Astrocyte of the spinal cord (primary cell): ENCODE results near the gene FAM43B.
A peak's percentile ranks its signal among the peaks of the same experiment; 100 is the strongest.

ENCODE experiments used
- DNase-seq: peaks from one replicate; pipeline ENCODE4 v3.0.0; 2011; ENCODE audit warnings: low read depth, low spot score
- H3K4me3 ChIP-seq: 2 replicates; pipeline ENCODE4 v1.5.1; 2011; ENCODE audit warnings: low read depth, mild to moderate bottlenecking, low read length, moderate library complexity
- in situ Hi-C: cut with HindIII; loops from 2 replicates; pipeline ENCODE4 v1.10.0; 2017; ENCODE audit warnings: low sequenced_read_pairs
- TF ChIP-seq, protein P1 (sequence below): IDR thresholded peaks from 2 replicates; pipeline ENCODE4 v1.5.1; 2012; ENCODE audit warnings: low read depth, mild to moderate bottlenecking, low read length, inconsistent platforms

Gene FAM43B

DNA sequence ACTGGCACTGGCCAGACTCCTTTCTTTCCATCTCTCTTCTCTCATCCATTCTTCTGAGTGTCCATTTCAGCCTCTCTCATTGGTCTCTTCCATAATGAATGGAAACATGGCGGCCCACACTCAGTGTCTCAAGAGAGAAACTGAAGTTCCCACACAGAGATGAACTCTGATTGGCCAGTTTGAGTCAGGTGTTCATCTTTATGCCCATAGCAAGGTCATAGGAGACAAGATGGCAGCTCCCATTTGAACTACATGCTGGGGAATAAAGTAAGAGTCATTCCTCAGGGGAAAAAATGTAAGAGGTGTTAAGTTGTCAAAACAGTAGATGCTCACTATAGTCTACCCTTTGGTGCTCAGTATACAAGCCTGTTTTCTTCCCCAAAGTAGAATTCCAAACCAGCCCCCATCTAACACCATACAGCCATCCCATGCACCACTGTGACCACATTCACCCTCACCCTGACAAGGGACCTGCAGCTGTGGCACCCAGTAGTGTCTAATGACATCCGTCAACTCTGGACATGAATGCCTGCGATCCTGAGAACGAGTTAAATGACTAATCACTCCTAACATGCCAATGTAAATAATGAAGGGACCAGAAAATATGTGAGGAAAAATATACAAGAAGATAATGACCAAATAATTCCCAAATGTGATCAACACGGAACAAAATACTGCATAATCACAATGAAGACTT, 48.9 kb downstream of the FAM43B start:
- TF ChIP-seq, protein P1, sequence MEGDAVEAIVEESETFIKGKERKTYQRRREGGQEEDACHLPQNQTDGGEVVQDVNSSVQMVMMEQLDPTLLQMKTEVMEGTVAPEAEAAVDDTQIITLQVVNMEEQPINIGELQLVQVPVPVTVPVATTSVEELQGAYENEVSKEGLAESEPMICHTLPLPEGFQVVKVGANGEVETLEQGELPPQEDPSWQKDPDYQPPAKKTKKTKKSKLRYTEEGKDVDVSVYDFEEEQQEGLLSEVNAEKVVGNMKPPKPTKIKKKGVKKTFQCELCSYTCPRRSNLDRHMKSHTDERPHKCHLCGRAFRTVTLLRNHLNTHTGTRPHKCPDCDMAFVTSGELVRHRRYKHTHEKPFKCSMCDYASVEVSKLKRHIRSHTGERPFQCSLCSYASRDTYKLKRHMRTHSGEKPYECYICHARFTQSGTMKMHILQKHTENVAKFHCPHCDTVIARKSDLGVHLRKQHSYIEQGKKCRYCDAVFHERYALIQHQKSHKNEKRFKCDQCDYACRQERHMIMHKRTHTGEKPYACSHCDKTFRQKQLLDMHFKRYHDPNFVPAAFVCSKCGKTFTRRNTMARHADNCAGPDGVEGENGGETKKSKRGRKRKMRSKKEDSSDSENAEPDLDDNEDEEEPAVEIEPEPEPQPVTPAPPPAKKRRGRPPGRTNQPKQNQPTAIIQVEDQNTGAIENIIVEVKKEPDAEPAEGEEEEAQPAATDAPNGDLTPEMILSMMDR: no peak
- peak; percentile 42 for DNase-seq
- in situ Hi-C loops: no loop called here
- H3K4me3 ChIP-seq: no peak overlapping the region

GRCh38 chr1:20602851-20603450, 50.6 kb downstream of the FAM43B start:
- in situ Hi-C loops: no loop called here
- no peak overlapping the region for H3K4me3 ChIP-seq
- TF ChIP-seq, protein P1: no peak
- DNase-seq: no peak

DNA sequence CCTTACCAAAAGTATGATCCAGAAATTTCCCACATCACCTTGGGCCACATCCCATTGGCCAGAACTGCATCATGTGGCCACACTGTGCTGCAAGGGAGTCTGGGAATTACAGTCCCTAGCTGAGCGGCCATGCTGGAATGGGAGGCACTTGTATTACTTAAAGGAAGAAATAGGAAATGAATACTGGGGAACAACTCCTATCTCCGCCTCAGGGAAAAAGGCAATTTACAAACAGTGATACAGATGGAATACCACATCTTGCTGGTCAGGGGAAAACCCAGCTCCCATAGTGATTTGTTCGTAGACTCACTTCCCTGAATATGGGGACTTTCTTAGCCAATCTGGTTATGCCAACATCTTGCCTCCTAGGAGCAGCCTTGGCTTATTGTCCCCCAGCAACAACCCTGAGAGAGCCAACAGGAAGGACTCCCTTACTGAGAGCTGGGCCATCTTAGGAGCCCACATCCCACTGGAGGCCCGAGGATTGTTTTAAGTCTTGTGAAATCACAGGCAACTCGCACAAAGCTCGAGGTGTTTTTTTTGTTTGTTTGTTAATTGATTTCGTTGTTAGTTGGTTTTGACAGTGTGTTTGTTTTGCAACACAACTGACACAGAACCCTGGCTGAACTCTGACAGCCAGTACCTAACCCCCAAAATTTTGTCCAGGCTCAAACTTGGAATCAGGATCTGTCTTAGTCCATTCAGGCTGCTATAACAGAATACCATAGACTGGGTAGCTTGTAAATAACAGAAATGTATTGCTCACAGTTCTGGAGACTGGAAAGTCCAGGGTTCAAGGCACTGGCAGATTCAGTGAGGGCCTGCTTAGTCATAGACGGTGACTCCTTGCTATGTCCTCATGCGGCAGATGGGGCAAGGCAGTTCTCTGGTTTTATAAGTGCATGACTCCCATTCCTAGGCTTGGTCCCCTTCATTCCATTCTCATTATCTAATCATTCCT, 51.4 kb downstream of the FAM43B start:
- DNase-seq: peak; percentile 68
- H3K4me3 ChIP-seq: no peak overlapping the region
- in situ Hi-C loops: no loop called here
- TF ChIP-seq, protein P1: no peak
